Right hindlimb (tissue), 1 donor: ENCODE measurements around the gene AZIN2.
"Not testable (repeated sequence)": the region's sequence is repeated elsewhere in the genome, so short reads cannot be mapped to it uniquely, and the experiment has no call there.

Experiments
- DNase-seq: peaks from one replicate; pipeline ENCODE4 v3.0.0-alpha.2; 2018

Gene AZIN2

DNA sequence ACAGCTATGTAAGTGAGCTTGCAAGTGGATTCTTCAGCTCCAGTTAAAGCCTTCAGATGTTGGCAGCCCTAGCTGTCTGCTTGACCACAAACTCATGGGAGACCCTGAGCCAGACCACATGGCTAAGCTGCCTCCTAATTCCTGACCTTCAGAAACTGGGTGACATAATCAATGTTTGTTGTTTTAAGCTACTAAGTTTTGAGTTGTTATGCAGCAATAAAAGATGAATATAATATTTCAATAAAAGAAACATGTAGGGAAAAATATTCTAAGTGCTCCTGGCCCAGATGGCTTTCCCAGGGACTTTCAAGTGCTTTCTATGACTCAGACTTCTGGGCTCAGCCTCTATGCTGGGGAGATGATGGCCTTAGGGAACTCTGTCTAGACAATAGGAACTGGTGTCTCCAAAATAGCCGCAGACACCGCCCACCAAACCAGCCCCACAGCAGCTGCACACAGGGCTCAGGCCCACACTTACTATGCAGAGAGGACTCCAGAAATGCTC is 20.3 kb upstream of the AZIN2 start:
- DNase-seq, result peak; percentile 93

DNA sequence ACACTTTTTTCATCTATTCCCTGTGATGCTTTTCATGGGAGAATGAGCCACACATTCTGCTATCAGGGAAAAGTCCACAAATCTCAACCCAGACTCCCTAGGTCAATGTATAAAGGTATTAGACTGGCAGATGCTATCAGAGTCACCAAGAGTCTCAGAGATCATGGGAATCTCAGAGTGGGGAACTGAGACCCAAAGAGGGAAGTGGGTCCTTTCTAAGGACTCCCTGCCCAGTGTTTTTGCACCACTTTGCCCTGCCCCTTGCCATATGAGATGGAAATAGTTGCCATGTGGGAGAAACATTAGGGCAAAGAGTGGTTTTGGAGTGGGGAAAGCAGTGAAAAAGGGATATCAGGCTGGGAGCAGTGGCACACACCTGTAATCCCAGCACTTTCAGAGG is 19.1 kb upstream of the AZIN2 start:
- DNase-seq, result no peak

DNA sequence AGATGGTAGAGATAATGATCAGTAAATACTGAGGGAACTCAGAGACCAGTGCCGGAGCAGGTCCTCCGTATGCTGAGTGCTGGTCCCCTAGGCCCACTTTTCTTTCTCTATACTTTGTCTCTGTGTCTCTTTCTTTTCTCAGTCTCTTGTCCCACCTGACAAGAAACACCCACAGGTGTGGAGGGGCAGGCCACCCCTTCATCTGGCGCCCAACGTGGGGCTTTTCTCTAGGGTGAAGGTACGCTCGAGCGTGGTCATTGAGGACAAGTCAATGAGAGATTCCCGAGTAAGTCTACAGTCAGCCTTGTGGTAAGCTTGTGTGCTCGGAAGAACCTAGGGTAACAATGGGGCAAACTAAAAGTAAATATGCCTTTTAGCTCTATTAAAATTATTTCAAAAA is 16.7 kb upstream of the AZIN2 start:
- not testable (repeated sequence) for DNase-seq

DNA sequence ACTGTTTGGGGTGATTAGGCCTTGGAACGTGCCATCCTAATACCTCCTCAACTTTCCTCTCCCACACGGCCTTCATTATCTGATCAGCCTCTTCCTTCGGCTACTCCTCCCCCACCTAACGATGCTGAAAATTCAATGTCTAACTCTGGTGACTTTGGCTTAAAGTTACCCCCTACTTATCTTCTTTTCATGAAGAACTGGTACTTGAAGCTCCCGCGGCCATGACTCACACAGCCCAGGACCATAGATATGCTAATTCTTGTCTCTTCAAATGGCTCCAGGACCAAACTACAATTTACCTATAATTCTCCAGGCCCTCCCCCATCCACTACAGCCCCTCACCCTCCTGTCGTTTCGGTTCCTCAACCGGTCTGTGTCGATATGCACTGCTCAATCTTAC is 15.7 kb upstream of the AZIN2 start:
- DNase-seq, result no peak

DNA sequence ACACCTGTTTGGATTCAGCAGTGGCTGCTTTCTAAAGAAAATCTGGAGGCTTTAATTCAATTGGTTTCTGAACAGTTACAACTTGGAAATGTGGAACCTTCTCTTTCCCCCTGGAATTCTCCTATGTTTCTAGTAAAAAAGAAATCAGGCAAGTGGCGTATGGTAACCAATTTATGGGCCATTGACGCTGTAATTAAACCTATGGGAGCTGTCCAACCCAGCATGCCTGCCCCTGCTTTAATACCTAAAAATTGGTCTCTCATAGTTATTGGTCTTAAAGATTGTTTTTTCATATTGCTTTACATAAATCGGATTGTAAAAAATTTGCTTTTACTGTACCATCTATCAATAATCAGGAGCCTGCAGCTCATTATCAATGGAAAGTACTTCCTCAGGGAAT is 14.5 kb upstream of the AZIN2 start:
- DNase-seq, result not testable (repeated sequence)

DNA sequence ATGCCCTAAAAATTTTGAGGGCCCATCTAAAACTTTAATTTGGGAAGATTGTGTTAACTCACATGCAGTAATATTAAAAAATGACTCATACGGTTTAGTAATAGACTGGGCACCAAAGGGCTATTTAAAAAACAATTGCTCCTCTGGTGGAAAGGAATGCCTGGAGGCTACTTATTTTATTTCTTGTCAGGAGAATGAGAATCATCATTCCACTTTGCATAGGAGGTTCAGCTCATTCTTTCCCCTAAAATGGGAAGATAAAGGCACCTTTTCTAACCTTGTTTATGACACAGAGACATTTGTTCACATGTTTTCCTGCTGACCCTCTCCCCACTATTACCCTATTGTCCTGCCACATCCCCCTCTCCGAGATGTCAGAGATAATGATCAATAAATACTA is 12.8 kb upstream of the AZIN2 start:
- not testable (repeated sequence) for DNase-seq

DNA sequence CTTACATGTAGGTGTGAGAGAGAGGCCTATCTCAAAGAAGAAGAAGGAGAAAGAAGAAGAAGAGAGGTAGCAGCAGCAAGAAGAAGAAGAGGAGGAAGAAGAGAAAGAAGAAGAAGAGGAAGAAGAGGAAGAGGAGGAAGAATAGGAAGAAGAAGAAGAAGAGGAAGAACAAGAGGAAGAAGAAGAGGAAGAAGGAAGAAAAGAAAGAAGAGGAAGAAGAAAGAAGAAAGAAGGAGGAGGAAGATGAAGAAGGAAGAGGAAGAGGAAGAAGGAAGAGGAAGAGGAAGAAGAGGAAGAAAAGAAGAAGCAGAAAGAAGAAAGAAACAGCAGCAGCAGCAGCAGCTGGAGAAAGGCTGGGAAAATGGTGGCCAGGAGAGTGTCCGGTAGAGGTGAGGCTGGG is 10.3 kb upstream of the AZIN2 start:
- no peak for DNase-seq

DNA sequence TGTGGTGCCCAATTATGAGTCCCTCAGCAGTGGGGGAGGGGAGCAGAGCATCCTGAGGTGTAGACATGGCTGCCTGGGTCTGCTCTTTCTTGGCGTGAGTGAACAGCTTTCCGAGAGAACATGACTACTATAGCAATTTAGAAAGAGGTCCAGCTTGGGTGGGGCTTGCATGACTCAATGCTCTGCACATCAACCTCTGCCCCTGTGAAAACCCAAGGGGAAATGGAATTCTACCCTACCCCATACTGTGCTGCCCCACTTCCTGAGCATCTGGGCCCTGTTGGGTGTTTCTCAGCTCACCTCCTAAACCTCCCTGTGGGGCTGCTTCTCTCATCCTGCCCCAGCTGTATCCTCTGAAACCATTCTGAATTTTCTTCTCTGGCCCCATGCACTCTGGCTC is 8.2 kb upstream of the AZIN2 start:
- DNase-seq, result no peak

DNA sequence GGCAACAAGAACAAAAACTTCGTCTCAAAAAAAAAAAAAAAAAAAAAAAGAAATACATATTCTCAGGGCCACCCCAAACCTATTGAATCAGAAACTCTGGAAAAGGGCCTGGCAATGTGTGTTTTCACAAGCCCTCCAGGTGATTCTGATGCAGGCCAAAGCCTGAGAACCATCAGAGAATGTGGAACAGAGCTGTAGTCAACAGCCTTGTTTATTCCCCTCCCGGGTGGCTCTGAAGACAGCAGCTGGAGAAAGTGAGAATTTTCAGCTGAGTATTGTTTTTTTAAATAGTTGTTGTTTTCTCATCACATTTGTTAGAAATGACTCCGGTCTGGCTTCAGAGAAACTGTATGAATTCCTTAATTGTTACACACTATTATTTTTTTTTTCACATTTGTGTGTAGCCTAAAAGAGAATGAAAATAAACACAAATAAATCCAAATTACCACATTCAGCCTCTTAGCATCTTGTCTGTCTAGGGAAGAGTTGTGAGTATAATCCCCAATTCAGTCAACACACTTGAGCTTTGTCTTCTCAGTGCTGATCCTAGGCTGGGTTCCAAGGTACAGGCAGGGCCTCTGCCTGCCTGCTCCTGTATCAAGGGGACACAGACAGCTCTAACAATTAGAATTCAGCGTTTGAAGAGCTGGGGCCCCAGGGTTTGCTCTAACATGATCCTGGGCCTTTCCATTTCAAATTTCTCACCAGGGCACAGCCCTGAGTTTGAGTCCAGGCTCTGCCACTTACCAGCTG is 6.6 kb upstream of the AZIN2 start:
- no peak for DNase-seq

DNA sequence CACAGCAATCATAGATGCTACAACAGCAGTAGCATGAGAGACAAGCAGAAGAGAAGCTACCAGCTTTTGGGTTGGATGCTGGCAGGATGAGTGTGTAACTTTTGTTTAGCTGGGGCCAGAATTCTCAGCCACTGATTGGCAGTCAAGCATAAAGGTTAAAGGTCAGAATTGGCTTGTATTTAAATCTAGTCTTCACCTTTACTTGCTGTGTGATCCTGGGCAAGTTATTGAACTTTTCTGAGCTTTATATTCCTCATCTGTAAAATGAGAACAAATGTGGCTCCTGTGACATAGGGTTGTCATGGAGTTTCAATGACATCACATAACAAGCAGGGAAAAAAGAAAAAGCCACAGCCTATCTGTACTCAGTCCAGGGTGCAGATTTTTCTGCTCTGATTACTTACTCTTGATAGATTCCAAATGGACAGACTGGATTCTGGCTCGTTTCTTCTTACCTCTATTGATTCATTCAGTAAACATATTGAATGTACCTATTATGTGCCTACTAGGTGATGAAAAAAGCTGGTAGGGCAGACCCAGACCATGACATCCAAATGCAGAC is 2.8 kb upstream of the AZIN2 start:
- no peak for DNase-seq

DNA sequence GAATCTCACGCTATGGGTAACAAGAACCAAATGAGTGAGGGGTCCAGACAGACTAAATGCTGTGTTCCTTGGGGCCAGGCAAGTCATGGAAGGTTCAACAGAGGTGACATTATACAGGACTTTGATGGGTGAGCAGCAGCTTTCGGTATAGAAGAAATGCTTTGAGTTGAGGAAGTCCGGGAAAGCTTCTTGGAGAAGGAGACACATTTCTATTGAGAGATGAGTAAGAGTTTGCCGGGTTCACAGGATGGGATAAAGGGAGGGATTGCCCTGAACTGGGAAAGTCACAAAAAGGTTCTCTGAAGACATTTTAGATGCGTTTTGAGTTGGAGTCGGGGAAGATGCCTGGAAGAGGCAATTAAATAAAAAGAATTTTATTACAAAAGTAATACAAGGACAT is 580 bp upstream of the AZIN2 start:
- DNase-seq, result no peak

DNA sequence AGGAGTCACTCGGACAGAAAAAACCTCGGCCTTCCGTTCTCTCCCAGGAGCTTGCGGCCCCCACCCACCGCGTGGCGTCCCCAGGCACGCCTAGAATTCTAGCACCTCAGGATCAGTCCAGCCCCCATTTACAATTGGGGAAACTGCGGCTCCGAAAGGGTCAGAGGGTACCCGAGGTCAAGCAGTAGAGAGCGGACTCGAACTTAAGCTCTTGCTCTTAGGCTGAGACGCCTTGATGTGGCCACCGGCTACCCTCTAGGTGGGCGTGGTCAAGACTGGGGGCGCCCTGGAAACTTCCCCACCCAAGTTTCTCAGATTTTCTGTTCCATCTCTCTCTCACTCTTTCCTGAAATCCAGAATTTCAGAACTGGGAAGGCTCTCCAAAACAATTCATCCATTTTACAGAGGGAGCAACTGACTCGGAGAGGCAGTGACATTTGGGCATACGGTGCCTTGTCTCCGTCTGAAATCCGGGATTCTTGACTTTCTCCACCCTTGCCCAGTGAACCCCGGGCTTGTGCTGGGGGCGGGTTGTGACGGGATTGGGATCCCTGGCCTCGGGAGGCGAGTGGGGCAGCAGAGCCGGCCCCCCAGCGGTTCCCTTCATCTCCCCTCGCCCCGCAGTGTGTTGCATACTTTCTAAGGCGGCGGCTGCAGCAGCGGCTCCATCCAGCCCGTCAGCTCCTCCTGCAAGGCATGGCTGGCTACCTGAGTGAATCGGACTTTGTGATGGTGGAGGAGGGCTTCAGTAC is 777 bp downstream of the AZIN2 start:
- no peak for DNase-seq

DNA sequence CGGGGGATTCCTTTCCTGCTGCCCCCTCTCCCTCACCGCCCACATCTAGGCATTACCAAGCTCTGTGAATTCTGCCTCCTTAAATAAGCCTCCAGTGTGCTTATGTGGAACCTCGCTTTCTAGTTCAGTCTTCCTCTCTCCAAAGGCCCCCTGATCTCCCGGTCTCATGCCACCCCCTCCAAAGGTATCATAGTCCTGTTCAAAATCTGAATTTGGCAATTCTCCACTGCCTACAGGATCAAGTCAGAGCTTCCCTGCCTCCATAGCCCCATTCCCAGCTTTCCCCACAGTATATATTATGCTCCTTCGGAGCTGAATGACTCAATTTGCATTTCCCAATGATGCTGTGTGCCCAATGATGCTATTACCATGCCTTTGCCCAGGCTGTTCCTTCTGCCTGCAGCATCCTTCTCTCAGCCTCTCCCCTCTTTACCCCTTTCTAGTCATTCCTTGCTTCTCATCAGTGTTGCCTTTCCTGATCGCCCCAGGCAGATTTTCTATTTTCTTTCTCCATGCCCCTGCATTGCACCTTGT is 1.7 kb downstream of the AZIN2 start:
- DNase-seq, result no peak

DNA sequence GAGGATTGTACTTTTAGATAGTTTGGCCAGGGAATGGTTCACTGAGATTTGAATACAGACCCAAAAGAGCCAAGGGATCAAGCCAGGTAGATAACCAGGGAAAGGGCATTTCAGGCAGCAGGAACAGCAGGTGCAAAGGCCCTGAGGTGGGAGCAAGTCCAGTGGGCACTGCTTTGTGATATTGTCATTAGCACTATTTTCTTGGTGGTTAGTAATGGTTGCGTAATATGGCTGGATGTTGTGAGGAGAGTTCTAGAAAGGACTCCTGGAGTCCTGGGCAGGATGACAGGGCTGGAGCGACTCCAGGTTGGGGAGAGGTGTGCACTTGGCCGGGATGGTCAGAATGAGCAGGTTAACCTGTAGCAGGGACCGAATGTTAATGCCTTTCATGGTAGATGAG is 4.4 kb downstream of the AZIN2 start:
- no peak for DNase-seq

DNA sequence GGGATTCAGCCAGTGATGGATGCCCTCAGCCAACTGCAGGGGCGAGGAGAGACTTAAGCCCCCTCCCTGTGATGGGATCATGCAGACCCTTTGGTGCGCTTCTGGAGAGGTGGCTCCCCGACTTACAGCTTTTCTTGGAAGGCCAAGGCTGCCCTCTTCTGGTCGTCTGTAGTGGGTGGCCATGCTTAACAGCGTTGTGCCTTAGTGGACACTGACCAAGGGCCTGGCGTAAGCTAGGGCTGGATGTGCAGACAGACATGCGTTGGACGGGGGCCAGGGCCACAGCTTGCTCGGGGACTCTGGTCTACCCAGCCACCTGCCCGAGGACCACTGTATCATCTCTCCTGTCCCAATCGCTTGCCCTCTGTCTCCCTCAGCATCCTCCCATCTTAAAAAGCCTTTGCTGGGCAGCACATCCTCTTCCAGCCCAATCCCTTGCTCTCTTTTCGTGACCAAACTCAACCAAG is 5.5 kb downstream of the AZIN2 start:
- peak; percentile 84 for DNase-seq

DNA sequence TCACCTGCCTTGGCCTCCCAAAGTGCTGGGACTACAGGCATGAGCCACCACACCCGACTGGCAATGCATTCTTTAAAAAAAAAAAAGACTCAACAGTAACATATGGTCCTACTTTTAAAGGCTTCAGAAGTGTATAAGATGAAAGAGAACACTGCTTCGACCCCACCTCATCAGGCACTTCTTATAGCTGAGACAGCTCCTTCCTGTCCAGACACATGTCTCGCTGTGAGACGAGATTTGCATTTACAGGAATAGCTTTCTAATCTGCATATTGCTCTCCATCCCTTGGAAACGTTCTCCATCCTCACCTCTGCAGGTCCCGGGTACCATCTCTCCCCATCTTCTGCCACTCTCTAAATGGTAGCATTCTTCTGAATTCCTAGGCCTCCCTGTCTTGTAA is 6.7 kb downstream of the AZIN2 start:
- DNase-seq, result no peak

DNA sequence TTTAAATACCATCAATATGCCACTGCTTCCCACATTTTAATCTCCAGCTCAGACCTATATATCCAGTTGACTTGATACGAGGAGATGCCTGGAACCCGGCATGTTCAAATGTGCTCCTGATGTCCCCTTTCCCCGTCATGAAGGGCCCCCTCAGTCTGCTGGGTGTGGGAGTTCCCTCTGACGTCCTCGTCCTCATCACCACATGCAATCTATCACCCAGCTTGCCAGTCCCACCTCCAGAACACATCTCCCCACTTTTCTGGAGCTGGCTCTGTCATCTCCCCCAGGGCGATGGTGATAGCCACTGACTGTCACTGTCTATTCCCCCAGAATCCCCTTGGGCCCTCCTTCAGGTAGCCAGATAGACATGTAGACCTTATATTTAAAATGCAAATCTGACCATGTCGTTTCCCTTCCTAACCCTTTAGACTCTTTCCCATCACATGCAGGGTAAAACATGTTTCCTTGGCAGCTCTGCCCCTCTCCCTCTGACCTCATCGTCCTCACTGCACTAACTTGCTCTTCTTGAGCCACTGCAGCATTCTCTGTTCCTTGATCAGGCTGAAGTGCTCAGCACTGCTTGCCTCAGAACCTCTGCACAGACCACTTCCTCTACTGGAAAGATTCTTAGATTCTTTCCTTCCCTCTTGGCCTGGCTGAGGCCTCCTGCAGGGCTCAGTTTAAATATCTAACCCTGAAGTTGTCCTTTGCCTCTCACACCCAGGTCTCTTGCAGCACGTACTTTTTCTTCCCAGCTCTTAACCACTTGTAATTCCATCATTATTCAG is 7.4 kb downstream of the AZIN2 start:
- DNase-seq, result no peak

DNA sequence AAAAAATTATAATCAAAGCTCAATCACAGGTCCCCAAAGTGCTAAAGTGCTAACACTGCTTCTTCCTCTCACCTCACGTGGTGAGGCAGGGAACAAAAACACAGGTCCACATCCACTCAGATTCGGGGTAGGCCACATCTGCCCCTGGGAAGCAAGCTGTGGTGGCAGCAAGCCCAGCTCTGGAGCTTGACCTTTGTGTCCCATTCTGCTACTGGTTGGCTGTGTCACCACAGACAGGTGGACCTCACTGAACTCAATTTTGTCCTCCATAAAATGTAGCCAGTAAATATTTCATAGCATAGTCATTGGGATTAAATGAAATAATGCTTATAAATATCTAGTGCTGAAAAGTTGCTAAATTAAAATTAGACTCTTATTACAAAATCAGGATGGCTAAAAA is 8.5 kb downstream of the AZIN2 start:
- DNase-seq, result no peak

DNA sequence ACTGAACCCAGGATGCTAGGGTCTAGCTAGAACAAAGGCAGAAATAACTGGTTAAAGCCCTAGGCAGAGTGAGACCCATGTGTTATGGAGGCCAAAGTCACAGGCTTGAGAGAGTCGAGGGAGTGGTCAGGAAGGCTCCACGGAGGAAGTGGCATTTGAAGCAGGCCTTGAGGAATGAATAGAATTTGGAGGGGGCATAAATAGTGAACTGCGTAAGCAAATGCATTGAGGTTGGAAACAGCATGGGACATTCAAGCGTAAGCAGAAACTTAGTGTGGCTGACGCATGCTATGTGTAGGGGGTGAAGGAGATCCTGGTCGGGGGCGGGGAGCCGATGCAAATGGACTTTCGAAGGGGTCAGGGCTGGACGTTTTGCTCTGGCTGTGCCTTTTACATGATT is 11.5 kb downstream of the AZIN2 start:
- no peak for DNase-seq

DNA sequence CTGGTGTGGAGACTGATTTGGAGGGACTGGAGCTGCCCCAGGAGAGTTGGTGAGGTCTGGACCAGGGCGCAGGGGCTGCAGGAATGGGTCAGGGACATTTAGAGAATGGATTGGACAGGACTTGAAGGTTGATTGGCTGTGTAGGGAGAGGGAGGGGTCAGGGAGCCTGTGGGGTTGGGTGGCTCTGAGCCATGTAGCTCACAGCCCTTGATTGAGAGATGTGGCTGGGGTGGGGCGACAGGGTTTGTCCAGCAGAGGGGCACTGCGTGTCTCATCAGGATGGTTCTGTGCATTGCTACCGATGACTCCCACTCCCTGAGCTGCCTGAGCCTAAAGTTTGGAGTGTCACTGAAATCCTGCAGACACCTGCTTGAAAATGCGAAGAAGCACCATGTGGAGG is 12.1 kb downstream of the AZIN2 start:
- no peak for DNase-seq

DNA sequence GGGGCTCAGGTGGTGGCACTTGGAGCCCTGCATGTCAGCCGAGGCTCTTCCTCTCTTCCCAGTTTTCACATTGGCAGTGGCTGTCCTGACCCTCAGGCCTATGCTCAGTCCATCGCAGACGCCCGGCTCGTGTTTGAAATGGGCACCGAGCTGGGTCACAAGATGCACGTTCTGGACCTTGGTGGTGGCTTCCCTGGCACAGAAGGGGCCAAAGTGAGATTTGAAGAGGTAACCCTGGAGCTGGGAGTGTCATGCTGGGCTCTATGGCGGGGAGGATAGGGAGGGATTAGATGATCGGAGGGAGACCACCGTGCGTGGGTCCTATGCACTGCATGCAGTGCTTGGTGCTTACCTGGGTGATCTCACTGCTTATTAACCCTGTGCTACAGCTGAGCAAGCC is 13.5 kb downstream of the AZIN2 start:
- DNase-seq, result no peak

DNA sequence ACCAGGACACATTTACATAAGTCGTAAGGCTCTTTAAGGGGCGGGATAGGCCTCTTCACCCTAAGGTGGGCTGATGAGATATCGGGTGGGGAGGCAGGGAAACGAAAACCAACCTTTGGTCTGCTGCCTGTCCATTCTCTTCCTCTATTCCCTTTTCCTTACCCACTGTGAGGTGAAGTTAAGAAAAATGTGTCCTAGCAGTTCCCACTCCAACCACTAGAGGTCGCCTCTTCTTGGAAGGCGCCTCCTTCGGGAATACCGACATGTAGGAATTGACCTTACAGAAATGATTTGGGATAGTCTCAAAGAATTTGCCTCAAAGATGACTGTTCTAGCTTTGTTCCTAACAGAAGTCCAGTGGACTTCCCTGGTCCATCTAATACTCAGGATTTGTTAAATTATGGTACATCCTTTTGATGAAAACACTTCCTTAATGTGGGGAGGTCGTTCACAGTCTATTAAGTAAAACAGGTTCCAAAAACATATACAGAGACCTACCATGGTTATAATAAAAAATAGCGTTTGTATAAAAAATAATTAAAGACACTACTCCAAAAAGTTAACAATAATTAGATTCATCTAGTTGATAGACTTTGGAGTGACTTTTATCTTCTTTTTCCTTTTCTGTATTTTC is 14.1 kb downstream of the AZIN2 start:
- DNase-seq, result peak; percentile 61
